NT2/D1 (cell line): ENCODE results near the gene IPCEF1.

Experiments used
- DNase-seq: peaks from one replicate; pipeline ENCODE4 v3.0.0-alpha.2; 2011; ENCODE audit warnings: low read depth, low spot score
- H3K27me3 ChIP-seq: 2 replicates; pipeline ENCODE4 v1.6.0; 2011; ENCODE audit warnings: mild to moderate bottlenecking; ENCODE audit not compliant: insufficient read length, insufficient read depth
- H3K36me3 ChIP-seq: 2 replicates; pipeline ENCODE4 v1.6.1; 2011; ENCODE audit warnings: mild to moderate bottlenecking, low read length, mixed read lengths; ENCODE audit not compliant: insufficient read depth, insufficient read length
- H3K4me1 ChIP-seq: 2 replicates; pipeline ENCODE4 v1.5.1; 2011; ENCODE audit not compliant: insufficient read depth, insufficient read length
- H3K4me3 ChIP-seq: 2 replicates; pipeline ENCODE4 v1.5.1; 2011; ENCODE audit warnings: low read depth; ENCODE audit not compliant: insufficient read length
- H3K9ac ChIP-seq: 2 replicates; pipeline ENCODE4 v1.6.0; 2011; ENCODE audit warnings: low read depth; ENCODE audit not compliant: insufficient read length
- H3K9me3 ChIP-seq: 2 replicates; pipeline ENCODE4 v1.5.1; 2011; ENCODE audit warnings: mild to moderate bottlenecking, low read length; ENCODE audit not compliant: insufficient read depth
- SUZ12 ChIP-seq: IDR thresholded peaks from 2 replicates; pipeline ENCODE4 v1.6.1; 2011; ENCODE audit not compliant: insufficient read length, insufficient read depth; ENCODE audit errors: extremely low read depth
- YY1 ChIP-seq: IDR thresholded peaks from 2 replicates; pipeline ENCODE4 v1.6.1; 2011; ENCODE audit not compliant: insufficient read length, insufficient read depth
- ZNF274 ChIP-seq: IDR thresholded peaks from 2 replicates; pipeline ENCODE4 v1.6.1; 2011; ENCODE audit warnings: mild to moderate bottlenecking, low read depth, low read length

The IPCEF1 gene

GRCh38 chr6:154301839-154302752 is 54.5 kb downstream of the IPCEF1 start:
- Histone ChIP-seq H3K4me1 (no peaks in the 10 kb centered on the region), H3K9me3 (no peaks in the 10 kb centered on the region), H3K36me3 (no peaks in the 10 kb centered on the region), H3K4me3 (no peak overlapping the region), H3K9ac (no peak overlapping the region), H3K27me3 (no peaks in the 10 kb centered on the region)
- no peak for DNase-seq
- no peak for TF ChIP-seq YY1
- no peak for TF ChIP-seq SUZ12
- no peak for TF ChIP-seq ZNF274

- Histone ChIP-seq H3K4me3 (no peak overlapping the region), H3K4me1 (no peaks in the 10 kb centered on the region), H3K9me3 (no peaks in the 10 kb centered on the region), H3K9ac (no peak overlapping the region), H3K36me3 (no peaks in the 10 kb centered on the region), H3K27me3 (no peaks in the 10 kb centered on the region)
- TF ChIP-seq YY1 (no peak), ZNF274 (no peak), SUZ12 (no peak)
- no peak for DNase-seq
Measured at GRCh38 chr6:154301086-154301625, 55.4 kb downstream of the IPCEF1 start.

- no peak for DNase-seq
- no peaks in the 10 kb centered on the region for H3K36me3 ChIP-seq
- H3K4me1 ChIP-seq = no peaks in the 10 kb centered on the region
- H3K9ac ChIP-seq = no peak overlapping the region
- H3K4me3 ChIP-seq = no peak overlapping the region
- TF ChIP-seq SUZ12 (no peak), ZNF274 (no peak), YY1 (no peak)
- no peaks in the 10 kb centered on the region for H3K9me3 ChIP-seq
- H3K27me3 ChIP-seq = no peaks in the 10 kb centered on the region
Measured at GRCh38 chr6:154298297-154298696, 58.3 kb downstream of the IPCEF1 start.

- TF ChIP-seq SUZ12 = no peak
- Histone ChIP-seq H3K36me3 (no peaks in the 10 kb centered on the region), H3K4me3 (no peak overlapping the region), H3K4me1 (no peaks in the 10 kb centered on the region), H3K27me3 (no peaks in the 10 kb centered on the region), H3K9me3 (no peaks in the 10 kb centered on the region), H3K9ac (no peak overlapping the region)
- no peak for DNase-seq
Measured at GRCh38 chr6:154297721-154298120, 58.9 kb downstream of the IPCEF1 start.

DNA sequence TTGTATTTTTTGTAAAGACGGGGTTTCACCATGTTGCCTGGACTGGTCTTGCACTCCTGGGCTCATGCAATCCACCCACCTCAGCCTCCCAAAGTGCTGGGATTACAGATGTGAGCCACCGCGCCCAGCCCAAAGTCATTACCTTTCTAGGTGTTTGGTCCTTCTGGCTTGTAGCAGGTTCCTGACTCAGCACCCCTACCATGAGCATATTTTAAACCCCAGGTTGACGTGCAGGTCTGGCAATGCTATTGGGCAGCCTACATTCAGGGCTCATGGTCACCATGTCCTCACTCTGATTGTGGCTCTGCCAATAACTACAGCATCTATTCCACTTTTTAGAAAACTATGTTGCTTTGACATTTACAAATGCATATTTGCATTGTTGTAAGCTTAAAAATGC is 59.4 kb downstream of the IPCEF1 start:
- H3K4me3 ChIP-seq = no peak overlapping the region
- H3K9ac ChIP-seq = no peak overlapping the region
- H3K9me3 ChIP-seq = no peaks in the 10 kb centered on the region
- no peak for DNase-seq
- no peaks in the 10 kb centered on the region for H3K27me3 ChIP-seq
- no peaks in the 10 kb centered on the region for H3K36me3 ChIP-seq
- H3K4me1 ChIP-seq = no peaks in the 10 kb centered on the region
- TF ChIP-seq YY1 = no peak
- TF ChIP-seq ZNF274 = no peak
- no peak for TF ChIP-seq SUZ12

DNA sequence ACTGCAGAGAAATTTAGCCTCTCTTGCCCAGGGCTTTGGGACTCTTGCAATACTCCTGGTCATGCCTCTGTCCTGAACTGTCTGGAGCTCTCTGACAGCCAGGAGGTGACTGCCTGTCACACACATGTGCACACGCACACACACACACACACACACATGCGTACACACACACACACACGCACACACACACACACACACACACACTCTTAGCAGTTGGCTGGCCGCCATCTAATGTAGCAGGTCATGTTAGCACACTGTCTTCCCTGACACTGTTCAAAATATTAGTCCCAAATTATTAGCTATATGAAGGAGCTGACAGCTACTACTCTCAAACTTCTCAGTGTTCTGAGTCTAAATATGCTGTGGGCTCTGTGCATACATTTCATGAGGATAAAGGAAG is 60.9 kb downstream of the IPCEF1 start:
- Histone ChIP-seq H3K9ac (no peak overlapping the region), H3K4me3 (no peak overlapping the region), H3K9me3 (no peaks in the 10 kb centered on the region), H3K36me3 (no peaks in the 10 kb centered on the region), H3K27me3 (no peaks in the 10 kb centered on the region), H3K4me1 (no peaks in the 10 kb centered on the region)
- no peak for DNase-seq
- TF ChIP-seq SUZ12 (no peak), ZNF274 (no peak), YY1 (no peak)

DNA sequence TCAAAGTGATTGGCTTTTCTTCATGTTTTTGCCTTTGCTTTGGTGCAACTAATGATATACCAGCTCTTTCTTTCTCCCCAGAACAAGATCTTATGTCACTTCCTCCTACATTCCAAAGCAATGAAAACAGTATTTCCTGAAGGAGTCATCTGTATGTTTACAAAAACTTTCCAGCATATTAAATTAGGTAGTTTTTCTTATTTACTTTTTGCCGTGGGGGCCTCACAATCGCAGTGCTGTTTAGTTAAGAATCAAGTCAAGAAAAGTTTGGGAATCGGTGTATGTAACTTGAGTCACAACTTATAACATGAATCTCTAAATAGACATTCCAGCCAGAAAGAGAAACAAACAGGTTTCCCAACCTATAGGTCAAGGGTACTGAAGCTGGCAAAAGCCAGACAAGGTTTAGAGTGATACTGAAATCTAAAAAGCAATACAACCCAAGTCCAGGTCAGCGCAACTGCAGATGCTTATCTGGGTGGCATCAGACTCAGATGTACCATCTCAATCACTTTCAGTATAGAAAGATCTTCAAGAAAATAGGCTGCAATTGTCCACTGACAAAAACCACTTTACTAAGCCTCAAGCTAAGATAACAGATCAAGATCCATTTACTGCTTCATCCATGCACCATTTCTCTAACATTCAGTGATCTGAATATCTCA is 63.6 kb downstream of the IPCEF1 start:
- H3K36me3 ChIP-seq = no peaks in the 10 kb centered on the region
- H3K9me3 ChIP-seq = no peaks in the 10 kb centered on the region
- H3K9ac ChIP-seq = no peak overlapping the region
- no peak for DNase-seq
- no peak overlapping the region for H3K4me3 ChIP-seq
- TF ChIP-seq ZNF274 (no peak), YY1 (no peak), SUZ12 (no peak)
- no peaks in the 10 kb centered on the region for H3K4me1 ChIP-seq
- no peaks in the 10 kb centered on the region for H3K27me3 ChIP-seq
